MCF 10A (cell line): ENCODE results near the gene DOK6. TPM values are rescaled to one million over a fixed set of nuclear protein-coding genes. Genes with fewer than 3 reads are reported as not detected.

Experiments
- BruUV-seq: library from RNA; stranded (reverse); fragments of 400-500 nt; replicated peaks from 2 replicates; lab custom pipeline; 2021; lab: Mats Ljungman, UMichigan
- CTCF ChIA-PET: fragments of 300-600 bp; sonication (Branson Sonifier 250); formaldehyde crosslinking; extraction: SDS; loops from one replicate; lab custom pipeline; 2021; ENCODE audit warnings: antibody characterized with exemption, inconsistent platforms; lab: Yijun Ruan, JAX
- POLR2A ChIA-PET: fragments of 300-600, 350-650 bp; sonication (Branson Sonifier 250); formaldehyde crosslinking; extraction: SDS; loops from one replicate; lab custom pipeline; 2020; ENCODE audit warnings: antibody characterized with exemption, inconsistent platforms; lab: Yijun Ruan, JAX
- DNase-seq: peaks from one replicate; pipeline ENCODE4 v3.0.0-alpha.2; 2018; ENCODE audit not compliant: unreplicated experiment
- H3K27ac Mint-ChIP-seq: one replicate; pipeline ENCODE4 v1.8.0; 2022; ENCODE audit warnings: mild to moderate bottlenecking, low read depth, mixed read lengths; ENCODE audit not compliant: unreplicated experiment
- H3K27me3 Mint-ChIP-seq: one replicate; pipeline ENCODE4 v1.8.0; 2022; ENCODE audit warnings: mixed read lengths; ENCODE audit not compliant: insufficient read depth, unreplicated experiment
- H3K36me3 Mint-ChIP-seq: one replicate; pipeline ENCODE4 v1.8.0; 2022; ENCODE audit warnings: mild to moderate bottlenecking, moderate library complexity, mixed read lengths; ENCODE audit not compliant: insufficient read depth, unreplicated experiment
- H3K4me1 Mint-ChIP-seq: one replicate; pipeline ENCODE4 v1.8.0; 2022; ENCODE audit warnings: mixed read lengths; ENCODE audit not compliant: insufficient read depth, unreplicated experiment
- H3K4me3 Mint-ChIP-seq: one replicate; pipeline ENCODE4 v1.8.0; 2022; ENCODE audit warnings: mild to moderate bottlenecking, moderate library complexity, mixed read lengths; ENCODE audit not compliant: unreplicated experiment
- H3K9me3 Mint-ChIP-seq: one replicate; pipeline ENCODE4 v1.8.0; 2022; ENCODE audit warnings: mixed read lengths; ENCODE audit not compliant: unreplicated experiment
- CTCF ChIP-seq: fragments of 200-600 bp; IDR thresholded peaks from one replicate; pipeline ENCODE4 v1.8.0; 2022; ENCODE audit warnings: antibody characterized with exemption, mild to moderate bottlenecking; ENCODE audit not compliant: unreplicated experiment
- intact Hi-C: fragments of 100-400 bp; cut with micrococcal nuclease; formaldehyde crosslinking; loops from 2 replicates; pipeline ENCODE4 v1.14.1; 2022
- total RNA-seq: library from RNA; stranded (reverse); gene quantifications from 2 replicates; pipeline ENCODE4 v1.2.3, GENCODE V29; 2022

The DOK6 gene
- total RNA-seq, 1 experiment from 2014 or later: not detected

- TF ChIP-seq CTCF: no peak
- POLR2A ChIA-PET: no interaction called here
These were observed 47.2 kb downstream of the DOK6 start for GRCh38 chr18:69447886-69448285.

GRCh38 chr18:69455125-69455524 is 54.4 kb downstream of the DOK6 start:
- DNase-seq: no peak

More at GRCh38 chr18:69447886-69448285, 47.2 kb downstream of the DOK6 start:
- no peaks in the 10 kb centered on the region for H3K27me3 Mint-ChIP-seq
- intact Hi-C loops: no loop called here
- H3K36me3 Mint-ChIP-seq: no peaks in the 10 kb centered on the region
- H3K4me1 Mint-ChIP-seq: no peaks in the 10 kb centered on the region
- BruUV-seq: no TSS peak
- no peak for DNase-seq
- no peak overlapping the region for H3K27ac Mint-ChIP-seq
- CTCF ChIA-PET: no interaction called here
- no peaks in the 10 kb centered on the region for H3K9me3 Mint-ChIP-seq
- H3K4me3 Mint-ChIP-seq: no peak overlapping the region

GRCh38 chr18:69469444-69469919 is 68.8 kb downstream of the DOK6 start:
- ChIA-PET CTCF (no interaction called here), POLR2A (no interaction called here)
- Mint-ChIP-seq H3K9me3 (no peaks in the 10 kb centered on the region), H3K4me1 (no peaks in the 10 kb centered on the region), H3K4me3 (no peak overlapping the region), H3K27me3 (no peaks in the 10 kb centered on the region), H3K27ac (no peak overlapping the region), H3K36me3 (no peaks in the 10 kb centered on the region)
- TF ChIP-seq CTCF: no peak
- peak; percentile 33 for DNase-seq
- intact Hi-C loops: no loop called here
- no TSS peak for BruUV-seq

More at GRCh38 chr18:69455125-69455524, 54.4 kb downstream of the DOK6 start:
- Mint-ChIP-seq H3K9me3 (no peaks in the 10 kb centered on the region), H3K36me3 (no peaks in the 10 kb centered on the region), H3K27ac (no peak overlapping the region), H3K4me1 (no peaks in the 10 kb centered on the region), H3K4me3 (no peak overlapping the region), H3K27me3 (no peaks in the 10 kb centered on the region)
- TF ChIP-seq CTCF: no peak
- BruUV-seq: no TSS peak
- ChIA-PET CTCF (no interaction called here), POLR2A (no interaction called here)
- intact Hi-C loops: no loop called here

GRCh38 chr18:69480460-69480859 is 79.8 kb downstream of the DOK6 start:
- no peaks in the 10 kb centered on the region for H3K36me3 Mint-ChIP-seq
- H3K27ac Mint-ChIP-seq: no peak overlapping the region
- no peak for TF ChIP-seq CTCF
- H3K9me3 Mint-ChIP-seq: no peaks in the 10 kb centered on the region
- intact Hi-C loops: no loop called here
- H3K4me1 Mint-ChIP-seq: no peaks in the 10 kb centered on the region
- no TSS peak for BruUV-seq
- peaks cover 64% of the 10 kb centered on the region for H3K27me3 Mint-ChIP-seq
- ChIA-PET CTCF (no interaction called here), POLR2A (no interaction called here)
- no peak overlapping the region for H3K4me3 Mint-ChIP-seq
- no peak for DNase-seq
